ENCODE results near the gene DTX4. TPM values are rescaled to one million over a fixed set of nuclear protein-coding genes. Genes with fewer than 3 reads are reported as not detected.

DTX4 gene
- total and polyA plus RNA-seq, 3 donors from 2014 or later = 4.5 to 10.2 (median 6.1) TPM

GRCh38 chr11:59191890-59192289 lies 20.0 kb downstream of the DTX4 start:
- DNase-seq = no peak
- 71 to 91% methylated on average over 4 to 8 of the region's 8 CpGs for WGBS, 2 donors
- no peaks in the 10 kb centered on the region for H3K9me3 ChIP-seq
- no peak overlapping the region for H3K27ac ChIP-seq
- H3K4me1 ChIP-seq = no peaks in the 10 kb centered on the region
- intact Hi-C loops (cut with DNase I; ENCODE audit: low total_unique reads) = no loop called here
- no peak overlapping the region for H3K4me3 ChIP-seq
- TF ChIP-seq POLR2A (IDR thresholded peaks at IDR 0.05) (no peak), CTCF (IDR thresholded peaks at IDR 0.05) (no peak)
- H3K27me3 ChIP-seq = no peaks in the 10 kb centered on the region
- H3K36me3 ChIP-seq (ENCODE audit: low read depth, missing control alignments) = no peaks in the 10 kb centered on the region

GRCh38 chr11:59192446-59193020 lies 20.6 kb downstream of the DTX4 start:
- Histone ChIP-seq H3K4me1 (no peaks in the 10 kb centered on the region), H3K27me3 (no peaks in the 10 kb centered on the region), H3K4me3 (no peak overlapping the region), H3K36me3 (ENCODE audit: low read depth, missing control alignments) (no peaks in the 10 kb centered on the region), H3K27ac (no peak overlapping the region), H3K9me3 (no peaks in the 10 kb centered on the region)
- 88 to 94% methylated on average over 4 of the region's 4 CpGs for WGBS, 2 donors
- intact Hi-C loops (cut with DNase I; ENCODE audit: low total_unique reads) = no loop called here
- no peak for DNase-seq
- TF ChIP-seq POLR2A (IDR thresholded peaks at IDR 0.05) (no peak), CTCF (IDR thresholded peaks at IDR 0.05) (no peak)

GRCh38 chr11:59193587-59194130 lies 21.7 kb downstream of the DTX4 start:
- no peak for TF ChIP-seq CTCF (IDR thresholded peaks at IDR 0.05)
- no peak for TF ChIP-seq POLR2A (IDR thresholded peaks at IDR 0.05)
- Histone ChIP-seq H3K27ac (no peak overlapping the region), H3K9me3 (no peaks in the 10 kb centered on the region), H3K4me3 (no peak overlapping the region), H3K27me3 (no peaks in the 10 kb centered on the region), H3K36me3 (ENCODE audit: low read depth, missing control alignments) (no peaks in the 10 kb centered on the region), H3K4me1 (peaks cover 5% of the 10 kb centered on the region)
- intact Hi-C loops (cut with DNase I; ENCODE audit: low total_unique reads) = no loop called here
- peak; percentile 33 for DNase-seq
- WGBS, 2 donors = 78 to 84% methylated on average over 10 of the region's 10 CpGs

GRCh38 chr11:59195586-59195985 lies 23.7 kb downstream of the DTX4 start:
- Histone ChIP-seq H3K36me3 (ENCODE audit: low read depth, missing control alignments) (no peaks in the 10 kb centered on the region), H3K4me3 (no peak overlapping the region), H3K9me3 (no peaks in the 10 kb centered on the region), H3K27ac (no peak overlapping the region), H3K27me3 (no peaks in the 10 kb centered on the region), H3K4me1 (peaks cover 5% of the 10 kb centered on the region)
- DNase-seq = no peak
- intact Hi-C loops (cut with DNase I; ENCODE audit: low total_unique reads) = no loop called here
- TF ChIP-seq CTCF (IDR thresholded peaks at IDR 0.05) = no peak
- 90 to 92% methylated on average over 4 of the region's 4 CpGs for whole genome bisulfite sequencing, 2 donors

- H3K36me3 ChIP-seq (ENCODE audit: low read depth, missing control alignments) = no peaks in the 10 kb centered on the region
- no peak for TF ChIP-seq POLR2A (IDR thresholded peaks at IDR 0.05)
- no peak for TF ChIP-seq CTCF (IDR thresholded peaks at IDR 0.05)
- WGBS, 2 donors = 94 to 99% methylated on average over 2 of the region's 2 CpGs
Observed at GRCh38 chr11:59196777-59197176, 24.8 kb downstream of the DTX4 start.

More at GRCh38 chr11:59196777-59197176, 24.8 kb downstream of the DTX4 start:
- Histone ChIP-seq H3K4me3 (no peak overlapping the region), H3K27ac (no peak overlapping the region), H3K4me1 (peaks cover 5% of the 10 kb centered on the region), H3K9me3 (no peaks in the 10 kb centered on the region), H3K27me3 (no peaks in the 10 kb centered on the region)
- no peak for DNase-seq
- intact Hi-C loops (cut with DNase I; ENCODE audit: low total_unique reads) = no loop called here

All from testis (tissue), 3 donors.